HL-60 (cell line): ENCODE data around the gene ZNF620.
"Not testable (repeated sequence)": the region's sequence is repeated elsewhere in the genome, so short reads cannot be mapped to it uniquely, and the experiment has no call there.

Experiments used
- DNase-seq, 2 experiments: peaks; one replicate each; pipeline ENCODE4 v3.0.0-alpha.2; 2010 to 2020; ENCODE audit warnings: low read depth in 1 of 2, low spot score in 1 of 2
- H3K27ac ChIP-seq: fragments of 250-450 bp; sonication (Bioruptor Pico); replicated peaks from 2 replicates; pipeline ENCODE4 v1.5.1; 2020; ENCODE audit warnings: mild to moderate bottlenecking, moderate library complexity
- H3K27me3 ChIP-seq: fragments of 250-450 bp; sonication (Bioruptor Pico); 2 replicates; pipeline ENCODE4 v1.5.1; 2021; ENCODE audit warnings: mild to moderate bottlenecking, moderate library complexity; ENCODE audit not compliant: insufficient read depth, poor library complexity, severe bottlenecking
- H3K4me3 ChIP-seq: replicated peaks from 2 replicates; pipeline ENCODE4 v1.5.1; 2011; ENCODE audit warnings: mild to moderate bottlenecking, control low read depth, low read length; ENCODE audit not compliant: insufficient read depth
- GABPA ChIP-seq: IDR thresholded peaks from 2 replicates; pipeline ENCODE4 v1.6.1; 2012; ENCODE audit warnings: low read depth
- POLR2AphosphoS5 ChIP-seq: IDR thresholded peaks from 2 replicates; pipeline ENCODE4 v1.6.1; 2012; ENCODE audit warnings: low read depth
- SPI1 ChIP-seq: IDR thresholded peaks from 2 replicates; pipeline ENCODE4 v1.6.1; 2012; ENCODE audit warnings: low read depth, mild to moderate bottlenecking, borderline replicate concordance
- TF ChIP-seq, protein P1 (sequence below): IDR thresholded peaks from one replicate; pipeline ENCODE4 v1.5.1; 2011; ENCODE audit warnings: low read length, control low read depth, inconsistent platforms; ENCODE audit not compliant: insufficient read depth
- TF ChIP-seq, protein P2 (sequence below): IDR thresholded peaks from 2 replicates; pipeline ENCODE4 v1.6.1; 2012; ENCODE audit warnings: low read depth; ENCODE audit not compliant: insufficient replicate concordance

ZNF620 gene

DNA sequence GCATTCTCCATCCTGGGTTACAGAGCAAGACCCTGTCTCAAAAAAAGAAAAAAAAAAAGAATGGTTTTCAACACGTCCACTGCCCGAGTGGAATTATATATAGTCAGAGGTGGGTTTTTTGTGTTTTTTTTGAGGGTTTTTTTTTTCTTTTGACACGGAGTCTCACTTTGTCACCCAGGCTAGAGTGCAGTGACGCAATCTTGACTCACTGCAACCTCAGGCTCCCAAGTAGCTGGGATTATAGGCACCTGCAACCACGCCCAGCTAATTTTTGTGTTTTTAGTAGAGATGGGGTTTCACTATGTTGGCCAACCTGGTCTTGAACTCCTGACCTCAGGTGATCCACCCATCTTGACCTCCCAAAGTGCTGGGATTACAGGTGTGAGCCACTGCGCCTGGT lies 45.4 kb upstream of the ZNF620 start:
- peak in 1 of 2 experiments; percentile 34 for DNase-seq
- not testable (repeated sequence) for H3K27me3 ChIP-seq, H3K4me3 ChIP-seq, H3K27ac ChIP-seq

DNA sequence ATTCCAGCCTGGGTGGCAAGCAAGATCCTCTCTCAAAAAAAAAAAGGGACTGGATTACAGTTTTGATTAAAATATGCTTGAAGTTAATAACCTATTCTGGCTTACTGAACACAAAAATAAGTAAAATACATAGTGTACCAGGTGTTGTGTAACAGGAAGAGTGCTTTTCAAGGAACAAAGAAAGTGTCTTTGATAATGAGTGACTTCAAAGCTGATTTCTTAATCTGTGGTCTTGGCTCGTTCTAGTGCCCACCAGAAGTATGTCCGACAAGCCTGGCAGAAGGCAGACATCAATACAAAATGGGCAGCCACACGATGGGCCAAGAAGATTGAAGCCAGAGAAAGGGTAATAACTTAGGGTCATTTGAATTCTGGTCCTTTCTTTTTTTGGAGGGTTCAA lies 44.7 kb upstream of the ZNF620 start:
- H3K27me3 ChIP-seq, result no peaks in the 10 kb centered on the region
- DNase-seq, result no peak
- H3K27ac ChIP-seq, result no peak overlapping the region
- TF ChIP-seq, protein P1, sequence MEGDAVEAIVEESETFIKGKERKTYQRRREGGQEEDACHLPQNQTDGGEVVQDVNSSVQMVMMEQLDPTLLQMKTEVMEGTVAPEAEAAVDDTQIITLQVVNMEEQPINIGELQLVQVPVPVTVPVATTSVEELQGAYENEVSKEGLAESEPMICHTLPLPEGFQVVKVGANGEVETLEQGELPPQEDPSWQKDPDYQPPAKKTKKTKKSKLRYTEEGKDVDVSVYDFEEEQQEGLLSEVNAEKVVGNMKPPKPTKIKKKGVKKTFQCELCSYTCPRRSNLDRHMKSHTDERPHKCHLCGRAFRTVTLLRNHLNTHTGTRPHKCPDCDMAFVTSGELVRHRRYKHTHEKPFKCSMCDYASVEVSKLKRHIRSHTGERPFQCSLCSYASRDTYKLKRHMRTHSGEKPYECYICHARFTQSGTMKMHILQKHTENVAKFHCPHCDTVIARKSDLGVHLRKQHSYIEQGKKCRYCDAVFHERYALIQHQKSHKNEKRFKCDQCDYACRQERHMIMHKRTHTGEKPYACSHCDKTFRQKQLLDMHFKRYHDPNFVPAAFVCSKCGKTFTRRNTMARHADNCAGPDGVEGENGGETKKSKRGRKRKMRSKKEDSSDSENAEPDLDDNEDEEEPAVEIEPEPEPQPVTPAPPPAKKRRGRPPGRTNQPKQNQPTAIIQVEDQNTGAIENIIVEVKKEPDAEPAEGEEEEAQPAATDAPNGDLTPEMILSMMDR, result no peak
- TF ChIP-seq, protein P2, sequence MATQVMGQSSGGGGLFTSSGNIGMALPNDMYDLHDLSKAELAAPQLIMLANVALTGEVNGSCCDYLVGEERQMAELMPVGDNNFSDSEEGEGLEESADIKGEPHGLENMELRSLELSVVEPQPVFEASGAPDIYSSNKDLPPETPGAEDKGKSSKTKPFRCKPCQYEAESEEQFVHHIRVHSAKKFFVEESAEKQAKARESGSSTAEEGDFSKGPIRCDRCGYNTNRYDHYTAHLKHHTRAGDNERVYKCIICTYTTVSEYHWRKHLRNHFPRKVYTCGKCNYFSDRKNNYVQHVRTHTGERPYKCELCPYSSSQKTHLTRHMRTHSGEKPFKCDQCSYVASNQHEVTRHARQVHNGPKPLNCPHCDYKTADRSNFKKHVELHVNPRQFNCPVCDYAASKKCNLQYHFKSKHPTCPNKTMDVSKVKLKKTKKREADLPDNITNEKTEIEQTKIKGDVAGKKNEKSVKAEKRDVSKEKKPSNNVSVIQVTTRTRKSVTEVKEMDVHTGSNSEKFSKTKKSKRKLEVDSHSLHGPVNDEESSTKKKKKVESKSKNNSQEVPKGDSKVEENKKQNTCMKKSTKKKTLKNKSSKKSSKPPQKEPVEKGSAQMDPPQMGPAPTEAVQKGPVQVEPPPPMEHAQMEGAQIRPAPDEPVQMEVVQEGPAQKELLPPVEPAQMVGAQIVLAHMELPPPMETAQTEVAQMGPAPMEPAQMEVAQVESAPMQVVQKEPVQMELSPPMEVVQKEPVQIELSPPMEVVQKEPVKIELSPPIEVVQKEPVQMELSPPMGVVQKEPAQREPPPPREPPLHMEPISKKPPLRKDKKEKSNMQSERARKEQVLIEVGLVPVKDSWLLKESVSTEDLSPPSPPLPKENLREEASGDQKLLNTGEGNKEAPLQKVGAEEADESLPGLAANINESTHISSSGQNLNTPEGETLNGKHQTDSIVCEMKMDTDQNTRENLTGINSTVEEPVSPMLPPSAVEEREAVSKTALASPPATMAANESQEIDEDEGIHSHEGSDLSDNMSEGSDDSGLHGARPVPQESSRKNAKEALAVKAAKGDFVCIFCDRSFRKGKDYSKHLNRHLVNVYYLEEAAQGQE, result no peak
- TF ChIP-seq SPI1, result no peak
- no peak for TF ChIP-seq POLR2AphosphoS5
- TF ChIP-seq GABPA, result no peak
- H3K4me3 ChIP-seq, result no peak overlapping the region

DNA sequence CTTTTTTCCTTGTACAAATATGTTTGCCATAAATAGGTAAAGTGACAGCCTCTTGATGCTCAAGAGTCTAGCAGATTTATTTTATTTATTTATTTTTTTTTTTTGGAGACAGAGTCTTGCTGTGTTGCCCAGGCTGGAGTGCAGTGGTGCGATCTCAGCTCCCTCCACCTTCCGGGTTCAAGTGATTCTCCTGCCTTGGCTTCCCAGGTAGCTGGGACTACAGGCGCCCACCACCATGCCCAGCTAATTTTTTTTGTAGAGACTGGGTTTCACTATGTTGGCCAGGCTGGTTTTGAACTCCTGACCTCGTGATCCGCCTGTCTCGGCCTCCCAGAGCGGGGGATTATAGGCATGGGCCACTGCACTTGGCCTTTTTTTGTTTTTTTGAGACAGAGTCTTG lies 43.0 kb upstream of the ZNF620 start:
- not testable (repeated sequence) for H3K27ac ChIP-seq, H3K4me3 ChIP-seq, DNase-seq, H3K27me3 ChIP-seq

DNA sequence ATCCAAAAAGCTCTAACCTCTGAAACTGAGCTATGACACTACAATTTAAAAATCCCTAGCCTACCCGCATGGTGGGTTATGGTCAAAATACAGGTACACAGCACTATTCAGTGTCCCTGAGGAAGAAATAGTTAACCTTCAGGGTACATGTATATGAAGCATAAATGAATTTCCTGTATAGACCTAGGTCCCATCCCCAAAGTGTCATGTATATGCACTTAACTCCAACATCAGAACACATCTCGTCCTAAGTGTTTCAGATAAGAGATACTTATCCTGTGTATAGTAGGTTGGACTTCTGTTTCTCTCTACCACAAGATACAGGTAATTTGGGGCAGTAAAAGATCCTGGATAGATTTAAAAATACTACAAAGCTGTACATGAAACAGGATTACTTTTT lies 42.3 kb upstream of the ZNF620 start:
- no peak for DNase-seq
- no peak overlapping the region for H3K4me3 ChIP-seq
- H3K27ac ChIP-seq, result no peak overlapping the region
- no peaks in the 10 kb centered on the region for H3K27me3 ChIP-seq
- TF ChIP-seq, protein P2, result no peak
- TF ChIP-seq GABPA (no peak), POLR2AphosphoS5 (no peak), SPI1 (no peak)
- TF ChIP-seq, protein P1, result no peak

DNA sequence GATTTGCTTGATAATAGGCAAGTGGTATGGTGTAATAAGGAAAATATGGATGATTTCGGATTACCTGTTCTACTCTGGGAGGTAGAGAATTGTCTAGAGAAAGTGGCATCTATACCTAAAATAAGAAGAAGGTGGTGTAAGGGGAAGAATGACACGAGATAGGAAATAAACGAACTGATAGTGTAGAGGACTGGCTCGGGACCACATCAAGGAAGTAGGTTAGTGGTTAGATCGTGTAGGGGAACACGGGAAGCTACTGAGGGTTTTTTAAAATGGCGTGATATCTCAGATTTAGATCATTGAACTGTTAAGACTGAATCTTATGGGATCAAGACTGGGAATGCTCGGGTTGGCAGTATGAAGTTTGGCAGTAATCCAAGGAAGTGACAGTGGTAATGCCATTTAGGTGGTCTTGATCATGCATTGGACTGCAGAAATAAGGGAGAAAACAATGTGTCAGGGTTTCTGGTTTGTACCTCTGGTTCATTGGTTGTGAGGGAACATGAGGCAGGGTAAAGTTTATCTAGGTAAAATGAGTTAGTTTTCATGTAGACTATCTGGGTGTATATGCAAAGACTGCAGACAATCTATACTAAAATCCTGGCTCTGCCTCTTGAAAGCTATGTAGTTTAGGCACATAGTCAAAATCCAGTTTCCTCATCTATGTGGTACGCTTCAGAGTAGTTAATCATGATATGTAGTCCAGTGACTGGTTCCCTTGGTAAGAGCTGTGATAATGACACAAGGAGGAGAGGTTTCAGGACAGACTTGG lies 41.3 kb upstream of the ZNF620 start:
- no peak for DNase-seq
- Histone ChIP-seq H3K27me3 (no peaks in the 10 kb centered on the region), H3K27ac (peak overlapping the region; percentile 21), H3K4me3 (no peak overlapping the region)
- TF ChIP-seq POLR2AphosphoS5 (peak; percentile 13; the same call in 1 of the 2 replicates), GABPA (no peak)
